Mesothelial cell of epicardium (in vitro differentiated cells): Measurements from ENCODE around the gene SRSF10. TPM values are rescaled to one million over a fixed set of nuclear protein-coding genes. Genes with fewer than 3 reads are reported as not detected.

Experiments
- DNase-seq, 2 experiments: peaks; one replicate each; pipeline ENCODE4 v3.0.0; 2021; ENCODE audit warnings: low spot score in 2 of 2; ENCODE audit not compliant: unreplicated experiment in 2 of 2
- H3K27ac Mint-ChIP-seq: 2 replicates; pipeline ENCODE4 v1.8.0; 2021; ENCODE audit warnings: mixed read lengths
- H3K27me3 Mint-ChIP-seq: 2 replicates; pipeline ENCODE4 v1.8.0; 2021; ENCODE audit warnings: low read depth, mixed read lengths
- H3K36me3 Mint-ChIP-seq: 2 replicates; pipeline ENCODE4 v1.8.0; 2021; ENCODE audit warnings: mixed read lengths
- H3K4me1 Mint-ChIP-seq: 2 replicates; pipeline ENCODE4 v1.8.0; 2021; ENCODE audit warnings: mixed read lengths
- H3K4me3 Mint-ChIP-seq: 2 replicates; pipeline ENCODE4 v1.8.0; 2021; ENCODE audit warnings: mild to moderate bottlenecking, moderate library complexity, mixed read lengths
- H3K9me3 Mint-ChIP-seq: 2 replicates; pipeline ENCODE4 v1.8.0; 2021; ENCODE audit warnings: mixed read lengths
- CTCF ChIP-seq: fragments of 200-600 bp; sonication (generic); IDR thresholded peaks from one replicate; pipeline ENCODE4 v1.5.0; 2021; ENCODE audit warnings: antibody characterized with exemption; ENCODE audit not compliant: unreplicated experiment
- total RNA-seq: library from RNA; stranded (reverse); gene quantifications from 3 replicates; pipeline ENCODE4 v1.2.1, GENCODE V29; 2021

The SRSF10 gene
- total RNA-seq, 1 donor from 2014 or later = 201 TPM

DNA sequence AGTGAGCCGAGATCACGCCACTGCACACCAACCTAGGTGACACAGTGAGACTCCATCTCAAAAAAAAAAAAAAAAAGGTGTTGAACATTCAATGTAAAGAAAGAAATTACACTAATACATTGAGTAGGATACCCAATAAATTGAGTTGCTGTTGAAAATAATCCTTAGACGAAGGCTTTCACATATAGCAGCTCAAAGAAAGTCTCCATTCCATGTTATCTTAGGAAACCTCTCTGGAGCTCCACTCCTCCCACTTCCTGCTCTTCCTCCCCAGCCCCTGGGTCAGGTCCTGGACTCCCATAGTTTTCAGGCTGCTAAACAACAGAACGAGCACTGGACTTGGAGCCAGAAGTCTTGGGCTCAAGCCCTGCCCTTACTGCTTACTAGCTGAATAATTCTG, 51.3 kb downstream of the SRSF10 start:
- Mint-ChIP-seq H3K27me3 (no peaks in the 10 kb centered on the region), H3K27ac (no peak overlapping the region), H3K9me3 (no peaks in the 10 kb centered on the region), H3K4me1 (peaks cover 17% of the 10 kb centered on the region), H3K4me3 (no peak overlapping the region), H3K36me3 (no peaks in the 10 kb centered on the region)
- no peak for DNase-seq
- no peak for TF ChIP-seq CTCF

- H3K9me3 Mint-ChIP-seq = no peaks in the 10 kb centered on the region
- H3K4me3 Mint-ChIP-seq = no peak overlapping the region
- no peak for DNase-seq
- no peak for TF ChIP-seq CTCF
- H3K4me1 Mint-ChIP-seq = peaks cover 20% of the 10 kb centered on the region
- H3K36me3 Mint-ChIP-seq = no peaks in the 10 kb centered on the region
- H3K27me3 Mint-ChIP-seq = no peaks in the 10 kb centered on the region
- H3K27ac Mint-ChIP-seq = no peak overlapping the region
Observed at GRCh38 chr1:23927097-23927496, 53.0 kb downstream of the SRSF10 start.

DNA sequence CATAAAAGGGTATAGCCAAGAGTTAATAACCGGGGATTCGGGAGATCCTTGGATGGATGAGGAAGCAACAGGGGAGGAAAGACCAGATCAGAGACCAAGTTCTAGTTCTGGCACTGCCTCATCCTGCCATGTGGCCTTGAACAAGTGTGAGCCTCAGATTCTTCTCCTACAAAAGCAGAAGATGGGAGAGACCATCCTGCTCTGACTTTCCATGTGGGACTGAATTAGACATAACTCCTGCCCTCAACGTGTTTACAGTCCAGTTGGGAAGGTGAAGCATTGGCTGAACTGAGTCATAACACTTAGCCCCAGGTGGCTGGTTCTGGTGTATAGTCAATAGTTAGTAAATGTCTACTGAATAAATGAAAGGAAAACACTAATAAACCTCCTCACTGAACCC, 54.8 kb downstream of the SRSF10 start:
- Mint-ChIP-seq H3K9me3 (no peaks in the 10 kb centered on the region), H3K27me3 (no peaks in the 10 kb centered on the region), H3K36me3 (no peaks in the 10 kb centered on the region), H3K4me3 (no peak overlapping the region), H3K27ac (no peak overlapping the region), H3K4me1 (peaks cover 18% of the 10 kb centered on the region)
- TF ChIP-seq CTCF = no peak
- DNase-seq = no peak

DNA sequence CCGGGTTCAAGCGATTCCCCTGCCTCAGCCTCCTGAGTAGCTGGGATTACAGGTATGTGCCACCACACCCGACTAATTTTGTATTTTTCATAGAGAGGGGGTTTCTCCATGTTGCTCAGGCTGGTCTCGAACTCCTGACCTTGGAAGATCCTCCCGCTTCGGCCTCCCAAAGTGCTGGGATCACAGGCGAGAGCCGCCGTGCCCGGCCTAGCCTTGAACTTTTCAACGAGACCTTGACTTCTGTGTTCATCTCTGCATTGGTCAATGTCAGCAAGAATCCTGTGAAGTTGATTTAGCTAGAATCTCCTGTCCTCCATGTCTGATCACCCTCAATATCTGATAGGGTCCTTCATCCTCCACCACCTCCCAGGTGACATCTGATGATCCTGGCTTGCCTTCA, 55.5 kb downstream of the SRSF10 start:
- no peaks in the 10 kb centered on the region for H3K27me3 Mint-ChIP-seq
- peaks cover 23% of the 10 kb centered on the region for H3K4me1 Mint-ChIP-seq
- no peaks in the 10 kb centered on the region for H3K36me3 Mint-ChIP-seq
- H3K4me3 Mint-ChIP-seq = no peak overlapping the region
- no peaks in the 10 kb centered on the region for H3K9me3 Mint-ChIP-seq
- TF ChIP-seq CTCF = no peak
- no peak for DNase-seq
- H3K27ac Mint-ChIP-seq = no peak overlapping the region

- Mint-ChIP-seq H3K4me3 (no peak overlapping the region), H3K4me1 (peaks cover 23% of the 10 kb centered on the region), H3K9me3 (no peaks in the 10 kb centered on the region), H3K27me3 (no peaks in the 10 kb centered on the region), H3K27ac (peak overlapping the region; percentile 25), H3K36me3 (no peaks in the 10 kb centered on the region)
- no peak for DNase-seq
- no peak for TF ChIP-seq CTCF
Observed at GRCh38 chr1:23923592-23924499, 56.3 kb downstream of the SRSF10 start.
